ENCODE data around the gene RBM33.

- no peak for TF ChIP-seq EP300 (IDR thresholded peaks at IDR 0.05)
- TF ChIP-seq CTCF (IDR thresholded peaks at IDR 0.05) = no peak
- no peak for TF ChIP-seq POLR2A (IDR thresholded peaks at IDR 0.05)
These were observed 95.2 kb downstream of the RBM33 start for GRCh38 chr7:155739538-155740143.
